HTERT RPE-1 (cell line): ENCODE measurements around the gene ZPLD1.

Experiments
- in situ Hi-C: fragments of 300-500 bp; cut with MboI; formaldehyde crosslinking; loops from 4 replicates; pipeline ENCODE4 v1.14.3; 2020; ENCODE audit warnings: low sequenced_read_pairs

The ZPLD1 gene

GRCh38 chr3:102464261-102464660 lies 29.4 kb downstream of the ZPLD1 start:
- in situ Hi-C loops, result no loop called here

DNA sequence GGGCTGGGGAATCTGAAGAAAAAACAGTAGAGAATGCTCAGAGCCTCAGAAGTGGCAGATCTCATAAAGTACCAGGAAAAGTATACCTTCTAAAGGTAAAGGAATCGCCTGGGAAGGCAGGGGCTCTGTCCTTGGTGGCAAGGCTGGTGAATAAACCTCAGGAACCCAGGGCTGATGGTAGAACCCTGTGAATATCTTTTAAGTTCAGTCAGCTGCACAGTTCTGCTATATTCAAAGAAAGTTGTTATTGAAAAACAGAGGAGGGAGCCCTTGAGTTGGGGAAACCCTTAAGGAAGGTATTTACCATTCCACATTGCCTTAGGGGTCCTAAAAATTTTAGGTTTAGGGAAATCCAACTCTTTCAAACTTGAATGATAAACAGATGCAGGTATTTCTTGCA lies 31.2 kb downstream of the ZPLD1 start:
- in situ Hi-C loops, result no loop called here

GRCh38 chr3:102470066-102470465 lies 35.3 kb downstream of the ZPLD1 start:
- in situ Hi-C loops, result no loop called here

DNA sequence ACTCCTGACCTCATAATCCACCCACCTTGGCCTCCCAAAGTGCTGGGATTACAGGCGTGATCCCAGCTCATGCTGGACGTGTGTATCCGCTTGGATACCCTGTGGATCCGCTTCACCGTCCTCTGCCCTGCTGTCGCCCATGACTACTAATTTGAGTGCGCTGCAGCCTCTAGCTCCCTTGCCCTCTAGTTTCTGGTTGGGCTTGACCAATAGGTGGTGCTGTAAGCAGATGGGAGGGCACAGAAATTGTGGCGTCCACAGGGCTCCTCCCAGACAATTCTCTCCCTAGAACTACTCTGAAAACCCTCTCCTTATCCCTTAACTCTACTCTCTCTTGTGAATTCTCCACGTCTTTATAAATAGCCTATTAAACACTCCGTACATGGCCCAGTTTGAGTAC lies 36.2 kb downstream of the ZPLD1 start:
- in situ Hi-C loops, result no loop called here

GRCh38 chr3:102471491-102471890 lies 36.7 kb downstream of the ZPLD1 start:
- in situ Hi-C loops, result no loop called here

DNA sequence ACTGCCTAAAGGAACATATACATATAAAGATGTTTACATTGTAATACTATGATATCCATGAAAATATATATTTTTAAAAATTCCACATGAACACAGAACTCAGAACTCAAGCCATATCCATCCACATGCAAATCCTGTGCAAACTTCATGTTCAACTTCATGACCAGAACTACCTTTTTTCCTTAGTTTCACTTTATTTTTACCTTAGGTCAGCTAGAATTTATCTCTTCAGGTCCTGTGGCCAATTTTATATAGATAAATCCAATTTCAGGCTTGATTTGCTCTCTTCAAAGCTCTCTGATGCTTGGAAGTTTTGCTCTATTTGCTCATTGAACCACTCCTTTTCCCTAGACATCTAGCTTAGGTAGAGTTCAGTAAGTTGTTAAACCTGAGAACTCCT lies 38.8 kb downstream of the ZPLD1 start:
- in situ Hi-C loops, result no loop called here

DNA sequence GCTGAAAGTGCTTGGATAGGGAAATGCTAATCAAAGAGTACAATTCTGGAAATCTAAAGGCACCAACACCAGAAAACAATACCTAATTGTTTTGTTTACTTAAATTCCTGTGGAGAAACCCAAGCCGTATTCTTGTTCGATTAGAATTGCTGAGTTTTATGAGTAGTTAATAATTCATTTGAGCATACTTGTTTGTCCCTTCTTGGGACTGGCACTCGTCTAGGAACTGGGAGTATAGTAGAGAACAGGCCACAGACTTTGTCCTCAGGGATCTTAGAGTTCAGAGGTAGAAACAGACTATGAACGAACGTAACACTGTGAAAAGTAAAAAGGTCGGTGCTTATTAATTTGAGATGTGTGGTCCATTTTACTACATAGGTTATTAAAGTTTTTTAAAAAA lies 39.4 kb downstream of the ZPLD1 start:
- in situ Hi-C loops, result no loop called here

DNA sequence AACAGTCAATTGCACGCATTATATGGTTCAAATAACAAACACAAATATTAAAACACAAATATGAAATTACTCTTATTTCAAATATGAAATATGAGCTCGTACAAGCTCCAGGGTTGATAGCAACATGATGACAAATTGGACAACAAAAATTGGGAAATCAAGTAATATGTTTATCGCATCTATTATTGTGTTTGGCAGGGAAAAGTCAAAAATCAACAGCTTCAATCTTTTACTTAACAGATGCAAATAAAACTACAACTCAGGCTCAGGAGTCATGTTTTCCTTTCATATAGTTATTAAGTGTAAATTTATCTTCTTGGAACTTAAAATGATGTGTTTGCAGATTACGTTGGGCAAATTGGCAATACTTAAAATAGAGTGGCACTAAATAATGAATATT lies 41.4 kb downstream of the ZPLD1 start:
- in situ Hi-C loops, result no loop called here

DNA sequence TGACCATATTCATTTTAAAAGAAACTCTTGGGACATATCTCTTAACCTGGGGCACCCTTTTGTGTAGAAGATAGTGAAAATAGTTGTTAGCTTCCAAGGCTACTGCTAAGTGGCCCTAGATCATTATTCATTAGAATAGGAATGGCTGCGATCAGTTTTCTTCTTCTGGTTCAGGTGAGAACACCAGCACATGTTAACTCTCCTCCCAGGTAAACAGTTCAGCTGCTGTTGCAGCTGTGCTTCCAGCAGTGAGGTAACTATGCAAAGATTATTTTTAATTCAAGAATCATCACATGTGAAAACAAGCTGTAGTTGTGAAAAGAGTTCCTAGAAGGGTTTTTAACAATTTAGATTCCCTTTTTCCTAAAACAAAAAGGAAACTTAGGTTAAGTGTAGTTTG lies 43.3 kb downstream of the ZPLD1 start:
- in situ Hi-C loops, result no loop called here

- in situ Hi-C loops, result no loop called here
These were observed 45.3 kb downstream of the ZPLD1 start for GRCh38 chr3:102480139-102480538.

DNA sequence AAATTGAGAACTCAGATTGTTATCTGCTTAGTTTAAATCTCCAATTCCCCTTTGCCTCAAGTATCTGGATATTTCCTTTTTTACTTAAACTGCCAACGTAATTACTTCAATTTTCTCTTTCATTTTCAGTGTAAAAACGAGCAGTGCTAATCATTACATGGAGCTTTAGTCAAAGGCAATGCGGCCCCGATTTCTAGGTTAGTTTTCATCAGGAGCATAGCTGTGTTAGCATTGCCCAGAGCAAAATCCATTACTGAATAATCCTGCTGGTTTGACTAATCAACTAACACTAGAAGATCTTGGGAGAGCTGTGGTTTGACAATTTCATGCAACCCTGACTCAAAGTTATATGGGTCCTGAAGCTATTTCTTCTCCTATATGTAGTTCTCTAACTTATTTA lies 46.2 kb downstream of the ZPLD1 start:
- in situ Hi-C loops, result no loop called here

DNA sequence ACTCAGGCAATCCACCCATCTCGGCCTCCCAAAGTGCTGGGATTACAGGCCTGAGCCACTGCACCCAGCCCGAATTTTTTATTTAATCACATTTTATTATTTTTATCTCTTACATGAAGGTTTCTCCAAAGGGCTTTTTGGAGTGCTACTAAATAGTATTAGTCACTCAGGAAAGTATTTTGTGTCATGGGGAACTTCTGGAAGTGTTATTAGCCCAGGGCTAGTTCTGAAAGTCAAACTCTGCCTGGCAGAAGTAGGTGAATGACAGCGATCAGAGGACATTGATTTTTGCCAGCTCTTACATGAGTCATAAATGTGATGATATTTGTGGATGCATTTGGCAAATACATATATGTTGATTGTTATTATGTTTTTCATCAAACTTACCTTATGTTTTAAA lies 48.7 kb downstream of the ZPLD1 start:
- in situ Hi-C loops, result no loop called here

- in situ Hi-C loops, result no loop called here
These were observed 49.5 kb downstream of the ZPLD1 start for GRCh38 chr3:102484363-102484762.

DNA sequence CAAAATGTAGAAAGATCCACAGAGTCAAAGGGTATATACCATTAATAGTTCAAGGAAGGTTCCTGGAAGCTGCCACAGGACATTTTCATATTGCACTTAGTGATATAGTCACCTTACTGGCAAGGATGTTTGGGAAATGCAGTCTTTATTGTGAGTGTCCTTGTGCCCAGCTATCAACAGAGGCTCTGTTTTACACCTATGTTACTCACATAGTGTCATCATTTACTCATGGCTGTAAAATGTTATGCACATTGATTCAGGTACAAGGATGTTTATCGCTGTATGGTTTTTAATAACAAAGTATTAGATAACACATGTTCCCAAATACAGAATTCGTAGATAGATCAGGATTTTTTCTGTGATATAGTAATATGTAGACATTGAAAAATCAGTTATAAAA lies 50.9 kb downstream of the ZPLD1 start:
- in situ Hi-C loops, result no loop called here

GRCh38 chr3:102488331-102488730 lies 53.5 kb downstream of the ZPLD1 start:
- in situ Hi-C loops, result no loop called here

DNA sequence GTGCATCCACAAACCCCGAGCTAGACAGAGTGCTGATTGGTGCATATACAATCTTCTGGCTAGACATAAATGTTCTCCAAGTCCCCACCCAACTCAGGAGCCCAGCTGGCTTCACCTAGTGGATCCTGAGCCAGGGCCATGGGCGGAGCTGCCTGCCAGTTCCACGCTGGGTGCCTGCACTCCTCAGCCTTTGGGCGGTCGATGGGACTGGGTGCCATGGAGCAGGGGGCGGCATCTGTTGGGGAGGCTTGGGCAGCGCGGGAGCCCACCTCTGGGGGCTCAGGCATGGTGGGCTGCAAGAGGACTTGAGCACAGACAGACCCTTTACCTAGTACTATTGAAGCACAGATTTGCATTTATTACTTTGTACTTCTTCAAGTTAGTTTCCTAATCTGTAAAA lies 57.5 kb downstream of the ZPLD1 start:
- in situ Hi-C loops, result no loop called here

GRCh38 chr3:102497571-102497970 lies 62.8 kb downstream of the ZPLD1 start:
- in situ Hi-C loops, result no loop called here

DNA sequence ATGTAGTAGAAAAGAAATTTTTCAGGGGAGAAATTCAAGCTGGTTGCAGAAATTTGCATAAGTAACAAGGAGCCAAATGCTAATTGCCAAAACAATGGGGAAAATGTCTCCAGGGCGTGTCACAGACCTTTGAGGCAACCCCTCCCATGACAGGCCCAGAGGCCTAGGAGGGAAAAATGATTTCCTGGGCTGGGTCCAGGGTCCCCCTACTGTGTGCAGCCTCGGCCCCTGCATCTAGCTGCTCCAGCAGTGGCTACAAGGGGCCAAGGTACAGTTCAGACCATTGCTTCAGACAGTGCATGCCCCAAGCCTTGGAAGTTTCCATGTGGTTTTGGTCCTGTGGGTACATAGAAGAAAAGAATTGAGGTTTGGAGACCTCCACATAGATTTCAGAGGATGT lies 70.7 kb downstream of the ZPLD1 start:
- in situ Hi-C loops, result no loop called here

- in situ Hi-C loops, result no loop called here
These were observed 75.8 kb downstream of the ZPLD1 start for GRCh38 chr3:102510663-102511062.

DNA sequence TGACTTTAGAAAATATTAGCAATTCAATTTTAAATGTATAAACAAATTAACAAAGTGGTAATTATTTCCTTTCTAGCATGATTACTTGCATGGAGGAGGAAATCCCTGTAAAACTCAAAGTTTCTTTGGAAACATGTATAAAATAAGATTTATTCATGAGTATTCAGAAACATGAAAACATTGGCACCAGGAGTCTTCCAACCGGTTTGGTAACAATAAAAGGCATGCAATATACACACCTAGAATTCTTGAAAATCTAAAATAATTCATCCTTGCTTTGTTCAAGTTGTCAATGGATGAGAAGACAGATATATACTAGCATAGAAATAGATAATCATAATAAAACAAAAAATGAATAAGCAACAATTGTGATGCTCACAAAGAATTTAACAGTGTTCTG lies 76.4 kb downstream of the ZPLD1 start:
- in situ Hi-C loops, result no loop called here

DNA sequence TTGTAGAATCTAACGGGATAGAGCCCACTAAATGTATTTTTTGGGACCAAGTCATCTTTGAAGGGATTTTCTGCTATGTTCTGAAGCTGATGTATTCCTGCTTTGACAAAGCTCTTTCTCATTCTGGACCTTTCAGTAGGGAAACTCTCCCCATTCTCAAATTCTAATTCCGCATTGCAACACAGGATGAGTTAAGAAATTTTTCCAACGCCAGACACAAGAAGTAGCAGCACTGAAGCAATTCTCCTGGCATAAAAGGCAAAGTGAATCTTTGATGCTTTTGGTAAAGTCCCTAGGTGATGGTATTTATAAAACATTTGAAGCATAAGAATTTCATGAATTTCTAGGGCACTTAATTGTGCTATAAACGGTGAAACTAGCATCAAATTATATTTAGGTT lies 76.8 kb downstream of the ZPLD1 start:
- in situ Hi-C loops, result no loop called here

DNA sequence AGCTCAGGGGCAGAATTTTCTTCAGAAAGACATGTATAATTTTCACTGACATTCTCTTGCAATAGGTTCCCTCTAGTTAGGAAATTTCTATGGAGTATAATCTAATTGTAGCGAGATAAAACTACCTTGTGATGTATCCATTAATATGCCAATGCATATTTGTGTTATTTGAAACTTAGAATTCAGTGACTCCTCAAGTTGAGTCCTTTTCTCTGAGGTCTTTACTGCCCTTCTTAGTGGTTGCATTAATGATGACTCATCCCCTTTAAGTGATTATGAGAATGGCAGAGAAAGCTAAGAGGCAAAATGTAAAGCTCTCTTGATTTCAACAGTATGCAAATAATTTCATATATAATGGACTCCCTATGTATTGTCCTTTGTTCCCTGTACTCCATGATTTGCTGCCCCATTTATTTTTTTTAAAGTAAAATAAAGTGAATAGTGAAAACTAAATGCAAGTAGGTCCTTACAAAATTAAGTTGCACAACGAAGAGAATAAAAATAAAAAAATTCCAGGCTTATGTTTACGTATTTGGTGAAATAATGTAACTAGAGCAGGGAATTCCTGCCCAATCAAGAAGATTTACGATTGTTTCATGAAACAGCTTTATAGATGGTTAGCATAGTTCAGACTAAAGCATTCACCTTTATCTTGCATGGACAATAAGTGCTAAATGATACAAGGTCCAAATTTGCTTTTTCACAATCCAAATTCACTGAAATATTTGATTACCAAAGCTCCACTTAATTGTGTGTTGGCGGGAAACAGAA lies 78.1 kb downstream of the ZPLD1 start:
- in situ Hi-C loops, result no loop called here

DNA sequence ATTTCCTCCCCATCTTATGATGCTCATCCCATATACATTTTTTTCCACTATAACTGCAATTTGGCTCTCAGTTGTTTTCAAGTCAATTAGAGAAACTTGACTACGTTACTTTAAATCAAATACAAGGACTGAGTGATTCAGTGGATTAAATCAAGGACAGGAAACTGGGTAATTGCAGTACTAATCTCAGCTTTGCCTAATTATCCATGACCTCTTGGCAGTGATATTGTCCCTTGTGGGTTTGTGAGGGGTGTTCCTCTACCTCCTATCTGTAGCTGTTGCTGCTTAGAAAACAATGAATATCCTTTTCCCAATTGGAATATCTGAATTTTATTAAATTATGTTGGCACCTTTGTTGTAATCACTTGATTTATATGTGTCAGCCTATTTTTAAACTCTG lies 79.4 kb downstream of the ZPLD1 start:
- in situ Hi-C loops, result no loop called here
